Stimulated activated naive CD4-positive, alpha-beta T cell (primary cell): ENCODE measurements around the gene AMPH.

ENCODE experiments used
- DNase-seq, 6 experiments: peaks; one replicate each; lab custom pipeline; 2025; lab: John Stamatoyannopoulos, UW

Gene AMPH

DNA sequence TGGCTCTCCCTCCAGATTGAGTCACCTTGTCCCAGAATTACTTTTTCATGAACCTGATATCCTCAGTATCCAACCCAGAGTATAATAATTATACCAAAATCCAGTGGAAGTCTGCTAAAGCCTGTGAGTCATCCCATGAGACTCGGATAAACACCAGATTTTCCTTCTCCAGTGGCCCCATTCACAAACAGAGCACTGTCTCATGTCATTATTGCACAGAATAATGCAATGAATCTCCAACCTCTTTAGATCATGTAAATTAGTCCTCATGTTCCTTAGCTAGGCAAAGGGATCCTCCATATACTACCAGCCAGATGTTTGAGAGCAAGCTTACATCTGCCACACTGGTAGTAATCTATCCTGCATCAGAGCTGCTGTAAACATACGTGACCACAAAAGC is 89.0 kb downstream of the AMPH start:
- no peak for DNase-seq

DNA sequence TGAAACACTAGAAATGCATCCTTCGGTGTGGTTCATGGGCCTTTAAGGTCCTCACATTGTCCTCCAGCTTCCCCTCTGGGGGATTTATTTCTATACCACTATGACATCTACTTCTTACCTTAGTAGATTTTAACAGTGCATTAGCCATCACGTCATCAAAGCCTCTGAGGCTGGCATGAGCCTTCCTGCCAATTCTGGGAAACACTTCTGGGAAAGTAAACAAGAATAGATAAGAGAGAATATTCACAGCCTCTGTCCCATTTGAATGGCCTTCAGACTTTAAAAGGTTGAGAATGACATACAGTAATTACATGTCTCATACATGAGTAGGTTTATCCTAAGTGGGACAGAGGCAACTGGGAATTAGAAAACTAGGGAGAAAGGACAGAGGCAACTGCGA is 89.7 kb downstream of the AMPH start:
- DNase-seq = no peak

DNA sequence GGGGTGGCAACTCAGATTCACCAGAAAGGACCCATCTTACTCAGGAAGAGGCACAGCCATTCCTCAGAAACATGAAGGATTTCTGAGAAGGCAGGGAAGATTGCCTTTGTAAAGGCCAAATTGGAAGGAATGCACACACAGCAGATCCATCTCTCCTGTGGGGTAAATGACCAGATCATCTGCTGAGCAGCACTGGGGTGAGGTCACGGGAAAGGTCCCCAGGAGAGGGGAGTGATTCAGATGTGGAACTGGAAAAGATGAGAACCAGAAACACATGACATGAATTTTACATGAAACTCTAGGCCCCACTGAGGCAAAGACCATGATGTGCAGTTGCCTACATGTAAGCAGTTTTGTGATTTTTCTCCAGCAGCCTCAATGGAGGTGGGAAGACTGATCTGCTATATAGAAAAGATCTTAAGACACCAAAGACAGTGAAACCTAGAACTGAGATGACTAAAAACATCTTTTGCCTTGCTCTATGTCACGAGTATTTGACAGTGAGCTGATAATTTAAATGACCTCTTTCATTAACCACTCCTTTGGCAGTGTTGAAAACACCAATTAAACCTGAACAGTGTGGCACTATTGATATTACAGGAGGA is 91.6 kb downstream of the AMPH start:
- DNase-seq = no peak

DNA sequence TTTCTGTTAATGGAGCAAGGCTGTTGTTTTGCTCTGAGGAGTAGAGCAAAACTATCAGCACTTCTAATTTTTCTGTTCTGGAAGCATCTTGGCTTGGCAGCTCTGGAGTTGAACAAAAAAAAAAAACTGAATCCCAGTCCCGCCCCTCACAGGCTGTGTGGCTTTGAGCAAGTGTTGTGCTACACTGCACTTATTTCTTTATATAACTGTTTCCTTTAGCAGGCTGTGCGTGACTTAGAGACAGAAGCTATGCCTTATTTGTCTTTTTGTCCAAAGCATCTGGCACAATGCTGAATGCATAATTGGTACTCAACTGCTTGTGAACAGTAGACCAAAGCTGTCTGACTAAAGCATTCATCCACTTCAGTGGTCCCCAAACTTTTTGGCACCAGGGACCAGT is 96.1 kb downstream of the AMPH start:
- no peak for DNase-seq

DNA sequence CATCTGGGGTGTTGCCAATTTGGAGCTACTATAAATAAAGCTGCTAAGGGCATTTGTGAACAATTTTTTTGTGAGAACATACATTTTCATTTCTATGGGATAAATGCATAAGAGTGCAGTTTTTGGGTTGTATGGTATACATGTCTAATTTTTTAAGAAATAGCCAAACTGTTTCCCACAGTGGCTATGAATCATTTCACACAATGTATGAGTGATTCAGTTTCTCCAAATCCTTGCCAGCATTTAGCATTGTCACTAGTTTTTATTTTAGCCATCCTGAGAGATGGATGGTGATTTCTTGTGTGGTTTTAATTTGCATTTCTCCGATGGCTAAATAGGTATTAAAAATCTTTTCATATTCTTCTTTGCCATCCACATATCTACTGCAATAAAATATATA is 105.3 kb downstream of the AMPH start:
- DNase-seq = no peak

DNA sequence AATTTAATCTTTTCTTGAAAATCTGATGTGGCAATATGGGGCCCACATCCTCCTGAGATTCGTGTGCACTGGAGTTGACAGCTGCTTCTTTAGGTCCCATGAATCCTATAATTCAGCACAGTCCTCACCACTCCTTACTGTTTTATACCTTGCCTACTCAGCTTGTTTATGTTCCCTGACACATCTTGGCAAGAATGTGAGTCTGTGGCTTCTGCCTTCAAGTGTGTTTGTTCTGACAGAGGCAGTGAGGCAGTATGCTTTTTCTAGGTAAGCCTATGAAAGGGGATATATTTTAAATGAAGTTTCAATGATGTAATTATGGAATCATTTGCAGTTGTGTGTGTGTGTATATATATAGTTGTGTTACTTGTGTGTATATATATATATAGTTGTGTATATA is 106.4 kb downstream of the AMPH start:
- DNase-seq = no peak

DNA sequence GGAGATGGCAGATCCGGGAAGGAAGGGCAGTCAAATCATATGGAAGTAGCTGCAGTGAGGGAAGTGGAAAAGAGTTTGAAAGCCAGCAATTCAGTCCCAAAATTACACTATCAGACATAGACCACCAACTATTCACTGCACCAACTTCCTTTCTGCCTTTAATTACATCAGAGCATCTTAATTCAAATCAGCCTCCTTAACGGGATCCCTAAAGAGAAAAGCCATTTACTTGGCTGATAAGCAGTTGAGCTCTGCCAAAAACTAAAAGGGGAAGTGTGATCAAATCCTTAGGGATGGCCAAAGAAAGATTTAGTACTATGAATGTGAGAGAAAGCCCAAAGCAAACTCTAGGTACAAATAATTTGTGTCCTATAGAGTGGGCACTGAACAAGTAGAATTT is 110.4 kb downstream of the AMPH start:
- DNase-seq = no peak

DNA sequence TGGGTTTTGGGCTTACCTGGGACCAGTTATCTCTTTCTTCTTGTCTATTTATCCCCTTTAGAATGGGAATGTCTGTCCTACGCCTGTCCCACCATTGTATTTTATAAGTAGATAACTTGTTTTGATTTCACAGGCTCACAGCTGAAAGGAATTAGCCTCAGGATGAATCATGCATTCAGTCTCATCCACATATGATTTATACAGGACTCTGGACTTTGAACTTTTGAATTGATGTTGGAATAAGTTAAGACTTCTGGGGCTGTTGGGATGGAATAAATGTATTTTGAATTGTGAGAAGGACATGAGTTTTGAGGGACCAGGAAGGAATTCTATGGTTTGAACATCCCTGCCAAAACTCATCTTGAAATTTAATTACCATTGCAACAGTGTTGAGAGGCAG is 112.6 kb downstream of the AMPH start:
- no peak for DNase-seq

DNA sequence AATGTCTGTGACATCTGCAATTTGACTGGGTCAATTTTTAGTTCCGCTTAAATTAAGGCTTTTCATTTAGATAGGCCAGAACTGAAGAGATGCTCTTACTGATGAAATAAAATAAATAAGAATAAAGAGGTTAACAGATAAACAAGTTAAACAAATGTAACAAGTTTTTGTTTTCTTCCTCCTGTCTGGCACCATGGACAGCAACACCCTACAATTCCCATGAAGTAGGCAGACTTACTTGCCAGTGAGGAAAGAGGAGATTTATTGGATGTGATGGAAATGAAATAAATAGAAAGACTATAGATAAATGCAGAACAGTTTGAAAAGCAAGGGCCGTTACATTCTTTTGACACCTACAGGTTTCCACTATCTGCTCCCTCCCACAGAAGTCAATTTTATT is 118.5 kb downstream of the AMPH start:
- DNase-seq = no peak

DNA sequence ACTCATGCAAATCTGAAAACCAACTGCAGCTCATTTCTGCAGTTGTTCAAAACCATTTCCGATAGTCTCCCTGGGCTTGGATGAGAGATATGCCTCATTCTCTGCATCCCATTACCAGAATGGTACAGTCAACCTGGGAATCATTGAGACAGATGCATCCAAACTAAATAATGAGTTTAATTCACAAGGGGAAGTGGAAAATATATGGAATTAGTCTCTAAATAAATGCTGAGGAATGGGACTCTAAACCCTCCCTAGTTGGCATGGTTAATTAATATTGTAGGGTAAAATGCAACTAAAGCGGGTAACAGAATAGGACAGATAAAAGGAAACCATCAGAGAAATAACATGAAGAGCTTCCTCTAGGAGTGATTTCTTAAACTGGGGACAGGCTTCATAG is 118.9 kb downstream of the AMPH start:
- DNase-seq = no peak

DNA sequence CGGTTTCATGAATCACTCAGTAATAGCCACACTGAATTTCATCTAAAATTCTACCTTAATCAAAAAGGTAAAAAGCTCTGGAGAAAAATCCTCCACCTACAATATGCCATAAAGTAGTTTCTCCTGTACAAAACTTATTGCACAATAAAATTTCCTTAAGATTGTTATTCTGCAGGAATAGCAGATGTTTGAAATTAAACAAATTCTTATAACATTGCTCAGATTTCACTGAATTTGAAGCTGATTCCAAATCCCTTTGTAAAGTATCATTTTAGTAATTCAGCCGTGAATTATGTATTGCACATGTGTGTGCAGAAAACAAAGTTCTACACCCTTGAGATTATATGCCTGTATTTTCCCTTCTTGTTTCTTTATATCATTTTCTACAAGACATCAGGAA is 123.8 kb downstream of the AMPH start:
- DNase-seq = no peak

DNA sequence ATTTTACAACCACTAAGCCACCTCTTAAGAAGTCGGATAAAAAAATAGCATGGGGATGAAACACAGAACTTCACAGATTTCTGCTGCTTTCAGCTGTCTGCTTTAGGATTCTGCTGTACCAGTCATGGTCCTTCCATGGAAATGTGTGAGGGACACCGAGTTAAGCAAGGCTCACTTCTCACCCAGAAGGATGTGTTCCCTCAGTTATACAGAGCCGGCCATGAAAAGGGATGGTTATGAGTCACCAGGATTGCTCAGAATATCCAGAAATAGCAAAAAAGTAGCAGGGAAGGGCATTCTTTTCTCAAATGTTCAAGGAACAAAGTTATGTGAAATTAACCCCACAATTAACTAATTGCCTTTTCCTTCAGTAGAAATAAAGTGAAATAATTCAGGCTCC is 124.4 kb downstream of the AMPH start:
- DNase-seq = no peak

DNA sequence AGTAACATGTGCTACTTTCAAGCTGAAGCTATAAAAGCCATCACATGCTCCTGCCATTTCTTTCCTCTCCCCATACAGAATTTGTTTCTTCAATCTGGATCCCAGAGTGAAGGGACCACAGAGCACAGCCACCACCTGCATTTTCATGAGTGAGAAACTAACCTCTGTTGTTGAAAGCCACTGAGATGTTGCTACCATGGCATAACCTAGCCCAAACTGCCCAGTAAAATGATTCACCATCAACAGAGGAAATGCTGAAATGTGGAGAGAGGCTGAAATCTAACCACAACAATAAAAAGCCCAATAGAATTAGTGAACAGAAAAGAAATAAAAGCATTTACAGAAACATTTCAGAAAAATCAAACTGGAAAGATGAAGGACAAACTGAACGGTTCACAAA is 125.2 kb downstream of the AMPH start:
- no peak for DNase-seq

DNA sequence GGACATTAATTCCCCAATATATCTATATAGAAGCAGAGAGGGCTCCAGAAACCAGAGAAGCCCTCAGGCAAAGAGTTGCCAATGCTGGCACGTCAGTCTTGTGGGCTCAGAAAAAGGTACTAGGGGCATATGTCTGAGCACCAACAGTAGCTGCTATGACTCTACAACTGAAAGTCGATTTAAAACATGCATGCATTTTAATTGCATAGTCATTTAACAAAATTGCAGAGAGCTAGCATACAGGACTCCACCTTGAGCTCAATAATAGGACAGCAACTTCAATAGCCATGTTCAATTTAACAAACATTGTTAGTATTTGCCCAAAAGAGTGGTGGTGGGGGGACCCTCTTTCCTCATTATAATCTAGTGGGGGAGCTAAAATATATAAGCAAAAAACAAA is 126.5 kb downstream of the AMPH start:
- no peak for DNase-seq

DNA sequence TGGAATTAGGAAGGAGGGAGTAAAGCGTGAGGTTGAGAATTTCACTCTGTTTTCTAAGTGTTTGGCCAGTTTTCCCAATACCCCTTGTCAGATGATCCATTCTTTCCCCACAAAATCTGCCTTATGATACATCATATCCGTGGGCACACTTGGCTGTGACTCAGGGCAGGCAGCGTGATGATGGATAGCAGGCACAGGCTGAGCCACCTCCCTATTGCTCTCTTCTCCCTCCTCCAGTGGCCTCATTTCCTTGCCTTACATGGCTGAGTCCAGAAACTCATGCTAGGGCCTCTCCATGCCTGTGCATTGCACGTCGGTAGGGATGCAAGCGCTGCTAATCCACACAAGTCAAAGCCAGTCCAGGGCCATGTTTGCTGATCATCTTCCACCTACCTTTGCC is 128.3 kb downstream of the AMPH start:
- DNase-seq = no peak

DNA sequence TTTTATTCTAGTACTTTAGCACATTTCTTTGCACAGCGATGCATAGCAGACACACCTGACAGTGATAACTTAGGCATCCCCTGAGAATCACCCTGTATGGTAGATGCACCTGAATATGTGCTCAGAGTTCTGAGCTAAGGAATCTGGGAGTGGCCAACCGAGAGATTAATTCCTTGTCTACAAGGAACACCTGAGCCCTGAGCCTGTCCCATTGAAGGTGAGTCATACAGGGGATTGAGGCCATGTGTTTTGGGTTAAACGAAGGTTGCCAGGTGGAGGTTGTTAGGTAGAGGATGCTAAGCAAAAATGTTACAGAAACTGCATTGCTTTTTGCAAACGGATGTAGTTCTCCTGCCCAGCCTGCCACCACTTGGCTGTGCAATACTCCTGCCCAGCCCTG is 128.9 kb downstream of the AMPH start:
- no peak for DNase-seq

DNA sequence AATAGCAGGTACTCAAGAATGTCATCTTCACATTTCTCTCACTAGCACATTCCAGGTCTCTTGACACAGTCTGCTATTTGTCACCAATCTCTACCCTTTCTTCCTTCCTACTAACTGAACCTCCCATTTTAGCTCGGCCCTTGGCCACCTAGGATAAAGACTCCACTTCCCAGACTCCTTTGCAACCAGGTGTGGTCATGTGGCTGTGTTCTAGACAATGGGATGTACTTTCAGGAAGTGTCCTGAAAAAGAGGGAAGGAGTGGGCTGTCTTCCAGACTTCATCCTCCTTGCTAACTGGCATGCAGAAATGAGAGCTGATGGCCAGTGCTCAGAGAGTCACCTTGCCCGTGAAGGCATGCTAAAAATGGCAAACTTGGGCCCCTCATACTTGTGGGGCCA is 139.2 kb downstream of the AMPH start:
- DNase-seq = no peak

DNA sequence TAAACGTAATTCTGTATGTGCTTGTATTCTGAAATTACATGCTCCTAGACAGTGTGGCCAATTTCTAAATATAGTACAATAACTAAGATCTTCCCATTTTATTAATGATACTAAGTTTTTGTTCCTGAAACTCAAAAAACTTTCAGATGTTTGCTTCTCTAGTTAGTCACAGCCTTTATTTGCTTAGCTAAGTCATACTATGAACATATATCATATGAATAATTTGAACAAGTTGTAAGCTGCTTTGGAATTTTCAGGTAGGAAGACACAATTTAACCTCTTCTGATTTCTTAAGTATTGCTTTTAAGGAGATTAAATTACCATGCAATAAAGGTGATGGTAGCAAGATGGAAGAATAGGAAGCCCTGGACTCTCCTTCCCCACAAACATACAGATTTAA is 148.7 kb downstream of the AMPH start:
- no peak for DNase-seq

DNA sequence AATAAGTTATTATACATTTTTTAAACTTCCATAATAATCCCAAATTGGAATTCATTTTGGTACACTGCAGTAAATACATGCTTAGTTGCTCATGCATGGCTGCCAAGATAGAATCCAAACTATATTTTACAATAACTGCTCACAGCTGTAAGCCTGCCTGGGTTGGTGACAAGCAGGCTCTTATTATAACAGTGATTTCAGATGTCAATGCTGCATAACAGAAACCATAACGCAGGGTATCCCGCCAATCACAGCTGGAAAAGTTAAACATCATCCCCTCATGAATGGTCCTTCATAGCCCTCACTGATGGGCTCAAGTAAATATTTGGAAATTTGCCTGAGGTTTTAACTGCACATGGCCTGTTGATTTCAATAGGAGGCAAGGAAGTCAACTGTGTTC is 149.8 kb downstream of the AMPH start:
- DNase-seq = no peak

DNA sequence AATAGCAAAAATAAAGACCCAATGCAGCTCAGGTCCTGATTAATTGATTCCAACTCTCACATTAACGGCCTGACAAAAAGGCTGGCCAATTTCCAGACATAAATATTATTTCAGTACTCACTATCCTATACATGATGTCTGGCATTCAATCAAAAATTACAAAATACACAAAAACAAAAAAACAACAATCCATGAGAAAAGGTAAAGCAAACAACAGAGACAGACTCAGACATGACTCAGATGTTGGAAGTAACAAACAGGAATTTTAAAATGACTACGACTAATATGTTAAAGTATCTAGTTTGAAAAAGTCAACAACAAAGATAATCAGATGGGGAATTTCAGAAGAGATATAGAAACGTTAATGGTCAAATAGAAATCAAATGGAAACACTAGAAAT is 152.8 kb downstream of the AMPH start:
- no peak for DNase-seq

DNA sequence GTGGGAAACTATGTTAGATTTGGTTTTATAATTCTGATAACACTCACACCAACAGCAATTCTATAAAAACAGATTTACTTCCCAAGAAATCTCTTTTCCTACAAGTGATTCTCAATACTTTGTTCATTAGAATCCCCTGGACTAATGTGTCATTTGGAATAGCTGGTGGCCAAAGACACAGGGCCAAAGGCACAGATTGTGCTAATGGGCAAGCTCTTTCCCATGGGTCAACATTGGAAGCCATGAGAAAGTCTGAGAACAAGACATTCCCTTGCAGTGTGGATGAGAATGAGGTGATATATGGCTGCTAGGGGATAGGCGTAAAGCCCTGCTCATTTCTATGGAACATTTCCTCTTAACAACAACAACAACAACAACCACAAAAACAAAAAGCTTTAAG is 153.8 kb downstream of the AMPH start:
- no peak for DNase-seq

DNA sequence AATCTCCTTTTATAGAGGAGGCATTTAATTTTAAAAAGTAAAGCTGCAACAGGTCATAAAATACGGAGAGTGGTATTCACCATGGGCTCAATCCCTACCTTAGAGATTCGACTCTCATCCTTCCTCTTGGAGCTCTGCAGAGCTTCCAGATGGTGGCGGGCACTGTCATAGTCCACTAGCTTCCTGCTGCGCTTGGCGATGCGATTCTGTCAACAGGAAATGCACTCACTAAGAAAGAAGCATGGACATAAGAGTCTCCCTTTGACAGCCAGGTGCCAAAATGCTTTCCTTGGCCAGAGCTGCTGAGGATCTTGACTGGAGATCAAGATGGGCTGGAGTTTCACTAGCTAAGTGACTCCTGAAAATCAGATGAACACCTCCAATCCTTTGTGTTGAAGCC is 154.4 kb downstream of the AMPH start:
- no peak for DNase-seq

DNA sequence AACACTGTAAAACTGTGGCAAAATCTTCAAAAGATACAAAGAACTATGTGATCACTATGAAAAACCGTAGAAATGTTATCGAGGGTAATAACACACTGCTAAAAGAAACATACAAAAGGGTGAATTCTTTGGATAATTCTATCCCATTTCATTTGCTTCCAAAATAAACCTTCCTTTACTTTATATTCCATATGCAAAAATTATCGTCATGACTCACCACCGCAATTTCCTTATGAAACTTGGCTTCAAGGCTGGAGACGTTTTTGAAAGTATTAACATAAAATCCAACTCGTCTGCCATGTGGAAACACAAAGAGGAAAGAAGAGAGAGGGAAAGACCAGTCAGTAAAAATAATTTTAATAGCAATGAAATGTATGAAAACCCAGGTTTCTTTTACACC is 165.2 kb downstream of the AMPH start:
- no peak for DNase-seq

DNA sequence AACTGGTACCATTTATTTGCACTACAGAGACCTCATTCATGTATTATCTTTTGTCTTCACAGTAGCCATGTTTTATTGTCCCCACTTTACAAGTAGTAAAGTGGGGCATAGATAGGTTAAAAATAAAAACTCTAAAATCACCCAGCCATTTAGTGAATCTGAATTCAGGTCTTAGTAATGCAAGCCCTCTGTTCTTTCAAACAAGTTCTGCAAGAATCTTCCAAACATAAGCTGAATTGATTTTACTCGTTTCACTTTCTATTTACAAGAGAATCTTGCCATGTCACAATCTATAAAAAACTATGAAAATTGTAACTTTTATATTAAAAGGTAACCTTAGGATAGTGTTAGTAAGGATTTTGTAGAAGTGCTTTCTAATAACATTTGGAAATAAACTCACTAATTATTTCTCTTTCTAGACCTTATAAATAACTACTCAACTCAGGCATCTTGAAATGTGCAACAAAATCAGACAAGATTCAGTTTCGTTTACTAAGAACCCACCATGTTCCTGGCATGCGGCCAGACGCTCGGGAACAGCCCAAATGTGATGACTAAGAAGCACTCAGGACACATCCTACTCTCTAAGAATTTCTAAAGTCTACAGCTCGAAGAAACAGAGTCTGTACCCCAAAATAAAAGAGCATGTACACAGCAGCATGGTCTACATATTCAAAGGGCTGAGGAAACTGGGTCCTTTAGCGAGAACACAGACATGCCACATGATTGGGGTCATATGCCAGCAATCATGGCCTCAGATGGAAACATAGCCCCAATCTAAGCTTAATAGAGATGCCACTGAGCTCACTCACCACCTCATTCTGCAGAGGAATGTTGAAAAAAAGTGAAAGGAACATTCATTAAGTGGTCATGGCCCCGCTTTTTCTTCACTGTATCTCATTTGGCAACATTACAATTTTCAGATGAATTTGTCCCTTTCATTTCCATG is 167.6 kb downstream of the AMPH start:
- DNase-seq = peak in 5 of 6 experiments; percentile 5 to 65 (median 49)
